GM23338 (cell line): ENCODE data around the gene RBBP8. TPM values are rescaled to one million over a fixed set of nuclear protein-coding genes. Genes with fewer than 3 reads are reported as not detected.

Experiments
- ATAC-seq: fragments of 200-7000 bp; cut with Tn5 transposase; 3 replicates; pipeline ENCODE4 v1.9.1; 2020
- DNase-seq: peaks from one replicate; pipeline ENCODE4 v3.0.0-alpha.2; 2015; ENCODE audit warnings: low spot score
- H2AFZ ChIP-seq: fragments of 200-600 bp; sonication (generic); 2 replicates; pipeline ENCODE4 v1.8.0; 2016; ENCODE audit warnings: antibody characterized with exemption, mild to moderate bottlenecking, moderate library complexity
- H3F3A ChIP-seq: fragments of 200-600 bp; sonication (generic); replicated peaks from 2 replicates; pipeline ENCODE4 v1.8.0; 2017; ENCODE audit warnings: antibody characterized with exemption, mixed run types, low read depth
- H3K27ac ChIP-seq: fragments of 200-600 bp; sonication (generic); 2 replicates; pipeline ENCODE4 v1.6.1; 2016; ENCODE audit warnings: low read depth
- H3K27me3 ChIP-seq: fragments of 200-600 bp; sonication (generic); 2 replicates; pipeline ENCODE4 v1.8.0; 2016; ENCODE audit warnings: mild to moderate bottlenecking, mixed run types, moderate library complexity; ENCODE audit not compliant: insufficient read depth
- H3K36me3 ChIP-seq: fragments of 200-600 bp; sonication (generic); 2 replicates; pipeline ENCODE4 v1.8.0; 2016; ENCODE audit warnings: mild to moderate bottlenecking; ENCODE audit not compliant: insufficient read depth
- H3K4me1 ChIP-seq: fragments of 200-600 bp; sonication (generic); 2 replicates; pipeline ENCODE4 v1.8.0; 2016; ENCODE audit warnings: mild to moderate bottlenecking, moderate library complexity; ENCODE audit not compliant: insufficient read depth
- H3K4me2 ChIP-seq: fragments of 200-600 bp; sonication (generic); 2 replicates; pipeline ENCODE4 v1.7.1; 2017; ENCODE audit warnings: mixed run types
- H3K4me3 ChIP-seq: fragments of 200-600 bp; sonication (generic); 2 replicates; pipeline ENCODE4 v1.6.1; 2016; ENCODE audit warnings: mixed run types
- H3K79me2 ChIP-seq: fragments of 200-600 bp; sonication (generic); replicated peaks from 2 replicates; pipeline ENCODE4 v1.8.0; 2017; ENCODE audit warnings: mild to moderate bottlenecking; ENCODE audit not compliant: insufficient read depth
- H3K9me2 ChIP-seq: fragments of 200-600 bp; sonication (generic); 2 replicates; pipeline ENCODE4 v1.8.0; 2017; ENCODE audit not compliant: insufficient read depth
- H4K20me1 ChIP-seq: fragments of 200-600 bp; sonication (generic); replicated peaks from 2 replicates; pipeline ENCODE4 v1.8.0; 2017; ENCODE audit warnings: mild to moderate bottlenecking; ENCODE audit not compliant: insufficient read depth
- H3K27ac Mint-ChIP-seq: 2 replicates; pipeline ENCODE4 v1.8.0; 2020; ENCODE audit warnings: inconsistent platforms, mild to moderate bottlenecking, moderate library complexity, mixed read lengths
- H3K27me3 Mint-ChIP-seq: 3 replicates; pipeline ENCODE4 v1.8.0; 2022; ENCODE audit warnings: low read depth, mild to moderate bottlenecking, moderate library complexity, mixed read lengths, inconsistent platforms; ENCODE audit not compliant: insufficient read depth, poor library complexity
- H3K36me3 Mint-ChIP-seq: 3 replicates; pipeline ENCODE4 v1.8.0; 2021; ENCODE audit warnings: low read depth, mild to moderate bottlenecking, inconsistent platforms, moderate library complexity, mixed read lengths
- H3K4me1 Mint-ChIP-seq: 3 replicates; pipeline ENCODE4 v1.8.0; 2020; ENCODE audit warnings: mild to moderate bottlenecking, inconsistent platforms, mixed read lengths
- H3K4me3 Mint-ChIP-seq: 3 replicates; pipeline ENCODE4 v1.8.0; 2021; ENCODE audit warnings: moderate library complexity, mild to moderate bottlenecking, inconsistent platforms, mixed read lengths
- H3K9me3 Mint-ChIP-seq: 3 replicates; pipeline ENCODE4 v1.8.0; 2020; ENCODE audit warnings: moderate library complexity, mild to moderate bottlenecking, inconsistent platforms, mixed read lengths
- JUNB ChIP-seq: IDR thresholded peaks from one replicate; pipeline ENCODE4 v1.6.1; 2016; ENCODE audit warnings: antibody characterized with exemption; ENCODE audit not compliant: unreplicated experiment
- ZNF114 ChIP-seq: fragments of 250-450 bp; sonication (Bioruptor Pico); IDR thresholded peaks from 2 replicates; pipeline ENCODE4 v1.5.0; 2020; ENCODE audit warnings: mild to moderate bottlenecking, moderate library complexity
- polyA plus RNA-seq: library from polyadenylated mRNA; unstranded; fragments of >200 nt; fragmentation: Nextera tagmentation; extraction: Ambion mirVana; gene quantifications from 2 replicates; pipeline ENCODE4 v1.2.1, GENCODE V29; 2016
- total RNA-seq: library from RNA; depleted of rRNA; stranded (reverse); fragments of >200 nt; shearing (Covaris generic); gene quantifications from 2 replicates; pipeline ENCODE4 v1.2.3, GENCODE V29; 2014
- TF ChIP-seq, protein P1 (sequence below): fragments of 250-450 bp; sonication (Bioruptor Pico); IDR thresholded peaks from 2 replicates; pipeline ENCODE4 v1.5.0; 2020; ENCODE audit warnings: mild to moderate bottlenecking, moderate library complexity
- TF ChIP-seq, protein P2 (sequence below): IDR thresholded peaks from 2 replicates; pipeline ENCODE4 v1.6.1; 2016; ENCODE audit warnings: antibody characterized with exemption
- TF ChIP-seq, protein P3 (sequence below), 2 experiments: fragments of 200-600 bp in 1 of 2; sonication (generic) in 1 of 2; conservative IDR thresholded peaks; 2 replicates each; pipeline versions ENCODE4 v1.5.1 to v1.6.1; 2016 to 2017; ENCODE audit warnings: antibody characterized with exemption in 2 of 2, low read depth in 2 of 2, mild to moderate bottlenecking in 2 of 2, moderate library complexity in 1 of 2

RBBP8 gene
- total and polyA plus RNA-seq, 2 experiments from 2014 or later, result 53.3 to 55.6 TPM

DNA sequence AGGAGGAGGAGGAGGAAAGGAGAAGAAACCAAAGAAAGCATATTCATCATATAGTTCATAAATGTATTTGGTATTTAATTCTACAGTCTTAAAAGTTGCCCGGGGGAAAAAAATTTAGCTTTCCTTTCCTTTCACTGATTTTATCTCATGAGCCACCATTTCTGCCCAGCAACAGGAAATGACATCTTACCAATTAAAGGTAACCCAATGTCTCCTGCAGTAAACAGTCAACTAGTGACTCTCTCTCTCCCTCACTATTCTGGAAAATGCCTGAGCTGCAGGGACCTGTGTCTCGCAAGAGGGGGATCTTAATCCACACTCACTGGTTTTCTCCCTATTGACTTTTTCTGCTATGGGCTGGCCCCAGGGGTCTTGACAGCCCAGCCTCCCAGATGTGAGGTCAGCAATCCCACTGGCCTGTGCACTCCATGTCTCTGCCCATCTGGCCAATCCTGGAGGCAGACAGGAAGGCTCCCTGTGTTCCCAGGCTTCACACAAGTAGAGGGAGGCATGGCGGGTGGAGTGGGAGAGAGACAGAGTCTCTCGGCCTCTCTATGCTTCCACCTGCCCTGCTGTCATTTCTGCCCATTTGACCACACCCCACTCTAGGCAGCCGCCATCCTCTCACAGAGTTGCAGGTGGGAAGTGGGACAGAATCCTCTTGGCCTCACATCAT is 116.7 kb downstream of the RBBP8 start (continued):
- TF ChIP-seq, protein P1, sequence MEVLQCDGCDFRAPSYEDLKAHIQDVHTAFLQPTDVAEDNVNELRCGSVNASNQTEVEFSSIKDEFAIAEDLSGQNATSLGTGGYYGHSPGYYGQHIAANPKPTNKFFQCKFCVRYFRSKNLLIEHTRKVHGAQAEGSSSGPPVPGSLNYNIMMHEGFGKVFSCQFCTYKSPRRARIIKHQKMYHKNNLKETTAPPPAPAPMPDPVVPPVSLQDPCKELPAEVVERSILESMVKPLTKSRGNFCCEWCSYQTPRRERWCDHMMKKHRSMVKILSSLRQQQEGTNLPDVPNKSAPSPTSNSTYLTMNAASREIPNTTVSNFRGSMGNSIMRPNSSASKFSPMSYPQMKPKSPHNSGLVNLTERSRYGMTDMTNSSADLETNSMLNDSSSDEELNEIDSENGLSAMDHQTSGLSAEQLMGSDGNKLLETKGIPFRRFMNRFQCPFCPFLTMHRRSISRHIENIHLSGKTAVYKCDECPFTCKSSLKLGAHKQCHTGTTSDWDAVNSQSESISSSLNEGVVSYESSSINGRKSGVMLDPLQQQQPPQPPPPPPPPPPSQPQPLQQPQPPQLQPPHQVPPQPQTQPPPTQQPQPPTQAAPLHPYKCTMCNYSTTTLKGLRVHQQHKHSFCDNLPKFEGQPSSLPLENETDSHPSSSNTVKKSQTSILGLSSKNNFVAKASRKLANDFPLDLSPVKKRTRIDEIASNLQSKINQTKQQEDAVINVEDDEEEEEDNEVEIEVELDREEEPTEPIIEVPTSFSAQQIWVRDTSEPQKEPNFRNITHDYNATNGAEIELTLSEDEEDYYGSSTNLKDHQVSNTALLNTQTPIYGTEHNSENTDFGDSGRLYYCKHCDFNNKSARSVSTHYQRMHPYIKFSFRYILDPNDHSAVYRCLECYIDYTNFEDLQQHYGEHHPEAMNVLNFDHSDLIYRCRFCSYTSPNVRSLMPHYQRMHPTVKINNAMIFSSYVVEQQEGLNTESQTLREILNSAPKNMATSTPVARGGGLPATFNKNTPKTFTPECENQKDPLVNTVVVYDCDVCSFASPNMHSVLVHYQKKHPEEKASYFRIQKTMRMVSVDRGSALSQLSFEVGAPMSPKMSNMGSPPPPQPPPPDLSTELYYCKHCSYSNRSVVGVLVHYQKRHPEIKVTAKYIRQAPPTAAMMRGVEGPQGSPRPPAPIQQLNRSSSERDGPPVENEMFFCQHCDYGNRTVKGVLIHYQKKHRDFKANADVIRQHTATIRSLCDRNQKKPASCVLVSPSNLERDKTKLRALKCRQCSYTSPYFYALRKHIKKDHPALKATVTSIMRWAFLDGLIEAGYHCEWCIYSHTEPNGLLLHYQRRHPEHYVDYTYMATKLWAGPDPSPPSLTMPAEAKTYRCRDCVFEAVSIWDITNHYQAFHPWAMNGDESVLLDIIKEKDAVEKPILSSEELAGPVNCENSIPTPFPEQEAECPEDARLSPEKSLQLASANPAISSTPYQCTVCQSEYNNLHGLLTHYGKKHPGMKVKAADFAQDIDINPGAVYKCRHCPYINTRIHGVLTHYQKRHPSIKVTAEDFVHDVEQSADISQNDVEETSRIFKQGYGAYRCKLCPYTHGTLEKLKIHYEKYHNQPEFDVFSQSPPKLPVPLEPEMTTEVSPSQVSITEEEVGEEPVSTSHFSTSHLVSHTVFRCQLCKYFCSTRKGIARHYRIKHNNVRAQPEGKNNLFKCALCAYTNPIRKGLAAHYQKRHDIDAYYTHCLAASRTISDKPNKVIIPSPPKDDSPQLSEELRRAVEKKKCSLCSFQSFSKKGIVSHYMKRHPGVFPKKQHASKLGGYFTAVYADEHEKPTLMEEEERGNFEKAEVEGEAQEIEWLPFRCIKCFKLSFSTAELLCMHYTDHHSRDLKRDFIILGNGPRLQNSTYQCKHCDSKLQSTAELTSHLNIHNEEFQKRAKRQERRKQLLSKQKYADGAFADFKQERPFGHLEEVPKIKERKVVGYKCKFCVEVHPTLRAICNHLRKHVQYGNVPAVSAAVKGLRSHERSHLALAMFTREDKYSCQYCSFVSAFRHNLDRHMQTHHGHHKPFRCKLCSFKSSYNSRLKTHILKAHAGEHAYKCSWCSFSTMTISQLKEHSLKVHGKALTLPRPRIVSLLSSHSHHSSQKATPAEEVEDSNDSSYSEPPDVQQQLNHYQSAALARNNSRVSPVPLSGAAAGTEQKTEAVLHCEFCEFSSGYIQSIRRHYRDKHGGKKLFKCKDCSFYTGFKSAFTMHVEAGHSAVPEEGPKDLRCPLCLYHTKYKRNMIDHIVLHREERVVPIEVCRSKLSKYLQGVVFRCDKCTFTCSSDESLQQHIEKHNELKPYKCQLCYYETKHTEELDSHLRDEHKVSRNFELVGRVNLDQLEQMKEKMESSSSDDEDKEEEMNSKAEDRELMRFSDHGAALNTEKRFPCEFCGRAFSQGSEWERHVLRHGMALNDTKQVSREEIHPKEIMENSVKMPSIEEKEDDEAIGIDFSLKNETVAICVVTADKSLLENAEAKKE (CRISPR knock-in tag), result no peak
- TF ChIP-seq, protein P2, sequence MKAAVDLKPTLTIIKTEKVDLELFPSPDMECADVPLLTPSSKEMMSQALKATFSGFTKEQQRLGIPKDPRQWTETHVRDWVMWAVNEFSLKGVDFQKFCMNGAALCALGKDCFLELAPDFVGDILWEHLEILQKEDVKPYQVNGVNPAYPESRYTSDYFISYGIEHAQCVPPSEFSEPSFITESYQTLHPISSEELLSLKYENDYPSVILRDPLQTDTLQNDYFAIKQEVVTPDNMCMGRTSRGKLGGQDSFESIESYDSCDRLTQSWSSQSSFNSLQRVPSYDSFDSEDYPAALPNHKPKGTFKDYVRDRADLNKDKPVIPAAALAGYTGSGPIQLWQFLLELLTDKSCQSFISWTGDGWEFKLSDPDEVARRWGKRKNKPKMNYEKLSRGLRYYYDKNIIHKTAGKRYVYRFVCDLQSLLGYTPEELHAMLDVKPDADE, result no peak
- TF ChIP-seq JUNB, result no peak

DNA sequence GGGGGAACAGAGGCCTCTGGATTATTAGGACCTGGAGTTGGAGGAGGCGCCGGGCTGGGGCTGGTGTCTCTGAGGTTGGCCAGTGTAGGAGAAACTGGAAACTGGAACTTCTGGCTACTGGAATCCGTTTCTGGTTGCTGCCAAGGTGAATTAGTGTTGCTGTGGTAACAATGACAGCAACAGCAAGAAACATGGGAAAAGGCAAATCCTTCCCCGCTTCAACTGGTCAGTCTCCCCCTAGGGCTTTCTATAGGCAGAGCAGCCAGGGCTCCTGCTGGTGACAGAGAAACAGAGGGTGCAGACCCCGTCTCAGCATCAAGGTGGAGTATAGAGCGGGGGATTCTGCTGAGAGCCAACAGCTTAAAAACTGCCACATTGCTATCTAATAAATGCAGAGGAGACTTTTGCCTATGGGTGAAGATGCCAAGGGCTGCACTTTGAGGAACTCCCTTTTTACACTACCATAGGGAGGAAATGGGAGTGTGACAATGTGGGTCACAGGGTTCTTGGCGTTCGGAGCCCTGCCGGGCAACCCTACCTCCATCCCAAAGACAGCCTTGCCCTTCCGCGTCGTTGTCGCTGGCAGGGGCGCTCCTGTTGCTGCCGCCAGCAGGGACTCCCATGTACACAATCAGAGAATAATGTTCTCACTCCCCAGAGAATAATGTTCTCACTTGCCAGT is 120.8 kb downstream of the RBBP8 start:
- Histone ChIP-seq H3K9me2 (no peaks in the 10 kb centered on the region), H3K79me2 (no peaks in the 10 kb centered on the region), H3K36me3 (no peaks in the 10 kb centered on the region), H4K20me1 (no peaks in the 10 kb centered on the region), H3K4me1 (no peaks in the 10 kb centered on the region), H3F3A (no peaks in the 10 kb centered on the region), H3K4me3 (no peak overlapping the region), H3K27ac (no peak overlapping the region), H3K27me3 (no peaks in the 10 kb centered on the region), H2AFZ (peak overlapping the region; percentile 1; the same call in 1 of the 2 replicates), H3K4me2 (no peak overlapping the region)
- ATAC-seq (peak; percentile 100), DNase-seq (peak; percentile 92)
- no peaks in the 10 kb centered on the region for H3K36me3 Mint-ChIP-seq
- H3K4me1 Mint-ChIP-seq, result peaks cover 10% of the 10 kb centered on the region
- no peaks in the 10 kb centered on the region for H3K9me3 Mint-ChIP-seq
- no peak overlapping the region for H3K4me3 Mint-ChIP-seq
- H3K27me3 Mint-ChIP-seq, result peaks cover 4% of the 10 kb centered on the region
- TF ChIP-seq ZNF114 (CRISPR knock-in tag), result no peak
- TF ChIP-seq, protein P3, sequence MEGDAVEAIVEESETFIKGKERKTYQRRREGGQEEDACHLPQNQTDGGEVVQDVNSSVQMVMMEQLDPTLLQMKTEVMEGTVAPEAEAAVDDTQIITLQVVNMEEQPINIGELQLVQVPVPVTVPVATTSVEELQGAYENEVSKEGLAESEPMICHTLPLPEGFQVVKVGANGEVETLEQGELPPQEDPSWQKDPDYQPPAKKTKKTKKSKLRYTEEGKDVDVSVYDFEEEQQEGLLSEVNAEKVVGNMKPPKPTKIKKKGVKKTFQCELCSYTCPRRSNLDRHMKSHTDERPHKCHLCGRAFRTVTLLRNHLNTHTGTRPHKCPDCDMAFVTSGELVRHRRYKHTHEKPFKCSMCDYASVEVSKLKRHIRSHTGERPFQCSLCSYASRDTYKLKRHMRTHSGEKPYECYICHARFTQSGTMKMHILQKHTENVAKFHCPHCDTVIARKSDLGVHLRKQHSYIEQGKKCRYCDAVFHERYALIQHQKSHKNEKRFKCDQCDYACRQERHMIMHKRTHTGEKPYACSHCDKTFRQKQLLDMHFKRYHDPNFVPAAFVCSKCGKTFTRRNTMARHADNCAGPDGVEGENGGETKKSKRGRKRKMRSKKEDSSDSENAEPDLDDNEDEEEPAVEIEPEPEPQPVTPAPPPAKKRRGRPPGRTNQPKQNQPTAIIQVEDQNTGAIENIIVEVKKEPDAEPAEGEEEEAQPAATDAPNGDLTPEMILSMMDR (conservative IDR thresholded peaks at IDR 0.05; ENCODE audit: low read depth in 2 of 2), result peak; percentile 51 to 59
- H3K27ac Mint-ChIP-seq, result no peak overlapping the region; the same call in 1 of the 2 replicates
